ENCODE measurements around the gene WDR18. TPM values are rescaled to one million over a fixed set of nuclear protein-coding genes. Genes with fewer than 3 reads are reported as not detected.

Gene WDR18
- total and polyA plus RNA-seq, 2 of the 8 experiments (the other 6 are each of a cell fraction or from before 2014, with no cell fraction given) = 87.7 to 177 TPM

GRCh38 chr19:986083-986482 is 1.9 kb downstream of the WDR18 start:
- no peak overlapping the region for H4K91ac ChIP-seq (replicated peaks; ENCODE audit: insufficient read length, low read length)
- ChIA-PET CTCF (ENCODE audit: partially characterized antibody) (interaction anchor here (1.2 to 1.5 kb wide), 3 partner anchors 10 to 70 kb away, joined by 4 to 5 read pairs (median 4); no protein-coding TSS in a partner anchor), POLR2A (ENCODE audit: partially characterized antibody) (interaction anchor here (0.6 to 4.8 kb wide), 3 partner anchors 10 to 296 kb away, joined by 3 to 33 read pairs (median 3); no protein-coding TSS in a partner anchor)
- FAIRE-seq = no peak
- H3K9me3 ChIP-seq (ENCODE audit: insufficient read depth in 2 of 2, low read depth in 1 of 2, low read length in 1 of 2) = no peaks in the 10 kb centered on the region
- H2BK5ac ChIP-seq (ENCODE audit: low read depth, low read length) = no peak overlapping the region
- peaks cover 3 to 9% of the 10 kb centered on the region in 2 experiments for H4K20me1 ChIP-seq (replicated peaks in 1 of 2; ENCODE audit: control insufficient read depth in 1 of 2, insufficient read depth in 2 of 2, low read length in 2 of 2)
- no peaks in the 10 kb centered on the region for H3K27me3 ChIP-seq (replicated peaks in 1 of 4; ENCODE audit: control insufficient read depth in 3 of 4, extremely low read depth in 1 of 4, insufficient read depth in 3 of 4, low read length in 3 of 4)
- no peak overlapping the region for H2BK15ac ChIP-seq (ENCODE audit: low read length)
- peaks cover 5% of the 10 kb centered on the region for H3K79me1 ChIP-seq (ENCODE audit: low read depth, low read length)
- no peak overlapping the region for H2BK120ac ChIP-seq (replicated peaks; ENCODE audit: low read depth, low read length)
- no peak overlapping the region for H3K27ac ChIP-seq (ENCODE audit: low read depth, low read length)
- H3K4me3 ChIP-seq (ENCODE audit: extremely low read depth in 1 of 4, insufficient read depth in 2 of 4, low read depth in 3 of 4, low read length in 4 of 4) = no peak overlapping the region
- peaks cover 0 to 4% (median under 1%) of the 10 kb centered on the region in 4 experiments; a peak in 4 of 7 replicates for H3K4me1 ChIP-seq (replicated peaks in 1 of 4; ENCODE audit: control insufficient read depth in 3 of 4, insufficient read depth in 4 of 4, low read length in 3 of 4)
- no peak overlapping the region for H3K9ac ChIP-seq (replicated peaks in 1 of 4; ENCODE audit: extremely low read depth in 1 of 4, low read depth in 3 of 4, low read length in 3 of 4)
- peaks cover 7 to 21% (median 20%) of the 10 kb centered on the region in 4 experiments; a peak in 6 of 8 replicates for H3K36me3 ChIP-seq (ENCODE audit: control insufficient read depth in 2 of 4, insufficient read depth in 4 of 4, low read length in 3 of 4)
- H2AK5ac ChIP-seq (ENCODE audit: low read depth, low read length) = no peak overlapping the region
- H4K8ac ChIP-seq (ENCODE audit: extremely low read depth, insufficient read depth, low read length) = no peak overlapping the region; the same call in 1 of the 2 replicates
- no peak overlapping the region for H3K4ac ChIP-seq (replicated peaks; ENCODE audit: insufficient read length, low read depth, low read length)
- no peak overlapping the region for H3K23ac ChIP-seq (ENCODE audit: insufficient read length)
- no peak overlapping the region for H4K5ac ChIP-seq (ENCODE audit: insufficient read length, low read depth, low read length)
- no peak overlapping the region for H2AFZ ChIP-seq (ENCODE audit: low read length)
- peaks cover 4% of the 10 kb centered on the region; the same call in 1 of the 2 replicates for H3K23me2 ChIP-seq (ENCODE audit: low read depth, low read length)
- no peak for DNase-seq (ENCODE audit: low read depth in 1 of 2, low spot score in 2 of 2)
- H3K79me2 ChIP-seq (ENCODE audit: control insufficient read depth in 1 of 2, insufficient read depth in 2 of 2, low read length in 2 of 2) = peaks cover 0 to 17% of the 10 kb centered on the region in 2 experiments; a peak in 2 of 4 replicates
- H2BK12ac ChIP-seq (ENCODE audit: low read depth, low read length) = no peak overlapping the region
- H3K4me2 ChIP-seq (ENCODE audit: insufficient read depth in 1 of 2, low read depth in 2 of 2, low read length in 2 of 2) = no peak overlapping the region
- no peak overlapping the region for H2BK20ac ChIP-seq (ENCODE audit: low read length)
- no peak overlapping the region for H3K56ac ChIP-seq (replicated peaks; ENCODE audit: insufficient read length, low read depth, low read length)
- 93% methylated on average over 14 of the region's 14 CpGs; no CpG with 5 or more reads in 1 of the 2 experiments for WGBS, 2 experiments (ENCODE audit: extremely low coverage in 1 of 2, insufficient coverage in 1 of 2, insufficient read length in 1 of 2, insufficient replicate concordance in 2 of 2, low coverage in 1 of 2, low lambda C conversion rate in 2 of 2, missing lambda C conversion rate in 1 of 2)
- no peak overlapping the region for H3K14ac ChIP-seq (ENCODE audit: insufficient read length)
- no peak overlapping the region for H3K18ac ChIP-seq (ENCODE audit: extremely low read depth, low read length)
- TF ChIP-seq BACH1 (IDR thresholded peaks at IDR 0.05; ENCODE audit: low read length) (no peak), JUN (IDR thresholded peaks at IDR 0.05; ENCODE audit: low read depth, low read length) (no peak), TAF7 (optimal IDR thresholded peaks at IDR 0.05; ENCODE audit: borderline replicate concordance, low read depth, low read length) (no peak), USF2 (IDR thresholded peaks at IDR 0.05; ENCODE audit: low read length) (no peak), CBX8 (IDR thresholded peaks at IDR 0.05; ENCODE audit: borderline replicate concordance, low read depth, low read length) (no peak), SP1 (IDR thresholded peaks at IDR 0.05; ENCODE audit: low read depth, low read length) (no peak), NRF1 (IDR thresholded peaks at IDR 0.05; ENCODE audit: low read depth, low read length) (no peak), CHD2 (IDR thresholded peaks at IDR 0.05; ENCODE audit: low read length) (no peak)
- TF ChIP-seq, protein P1, sequence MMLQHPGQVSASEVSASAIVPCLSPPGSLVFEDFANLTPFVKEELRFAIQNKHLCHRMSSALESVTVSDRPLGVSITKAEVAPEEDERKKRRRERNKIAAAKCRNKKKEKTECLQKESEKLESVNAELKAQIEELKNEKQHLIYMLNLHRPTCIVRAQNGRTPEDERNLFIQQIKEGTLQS (IDR thresholded peaks at IDR 0.05; ENCODE audit: insufficient read depth, low read depth, low read length) = no peak
- TF ChIP-seq, protein P2, sequence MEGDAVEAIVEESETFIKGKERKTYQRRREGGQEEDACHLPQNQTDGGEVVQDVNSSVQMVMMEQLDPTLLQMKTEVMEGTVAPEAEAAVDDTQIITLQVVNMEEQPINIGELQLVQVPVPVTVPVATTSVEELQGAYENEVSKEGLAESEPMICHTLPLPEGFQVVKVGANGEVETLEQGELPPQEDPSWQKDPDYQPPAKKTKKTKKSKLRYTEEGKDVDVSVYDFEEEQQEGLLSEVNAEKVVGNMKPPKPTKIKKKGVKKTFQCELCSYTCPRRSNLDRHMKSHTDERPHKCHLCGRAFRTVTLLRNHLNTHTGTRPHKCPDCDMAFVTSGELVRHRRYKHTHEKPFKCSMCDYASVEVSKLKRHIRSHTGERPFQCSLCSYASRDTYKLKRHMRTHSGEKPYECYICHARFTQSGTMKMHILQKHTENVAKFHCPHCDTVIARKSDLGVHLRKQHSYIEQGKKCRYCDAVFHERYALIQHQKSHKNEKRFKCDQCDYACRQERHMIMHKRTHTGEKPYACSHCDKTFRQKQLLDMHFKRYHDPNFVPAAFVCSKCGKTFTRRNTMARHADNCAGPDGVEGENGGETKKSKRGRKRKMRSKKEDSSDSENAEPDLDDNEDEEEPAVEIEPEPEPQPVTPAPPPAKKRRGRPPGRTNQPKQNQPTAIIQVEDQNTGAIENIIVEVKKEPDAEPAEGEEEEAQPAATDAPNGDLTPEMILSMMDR (IDR thresholded peaks at IDR 0.05; ENCODE audit: control extremely low read depth in 1 of 3, insufficient read depth in 1 of 3, low read depth in 1 of 3, low read length in 3 of 3) = no peak

All from H1 (cell line).